HepG2 (cell line): ENCODE data around the gene CLIC3. TPM values are rescaled to one million over a fixed set of nuclear protein-coding genes. Genes with fewer than 3 reads are reported as not detected.

Experiments
- CEBPG ChIP-seq: IDR thresholded peaks from 2 replicates; pipeline ENCODE4 v1.6.1; 2016
- FOXP4 ChIP-seq: sonication (generic); formaldehyde crosslinking; IDR thresholded peaks from 2 replicates; pipeline ENCODE4 v1.4.0; 2020; ENCODE audit warnings: missing genetic modification reagents
- NR2F6 ChIP-seq, 2 experiments: IDR thresholded peaks; 2 replicates each; pipeline ENCODE4 v1.6.1; 2016; ENCODE audit warnings: antibody characterized with exemption in 1 of 2, mild to moderate bottlenecking in 1 of 2
- RFXAP ChIP-seq: sonication (generic); formaldehyde crosslinking; IDR thresholded peaks from 2 replicates; pipeline ENCODE4 v1.4.0; 2020; ENCODE audit warnings: missing genetic modification reagents, borderline replicate concordance
- SAP130 ChIP-seq: IDR thresholded peaks from 2 replicates; pipeline ENCODE4 v1.6.1; 2016; ENCODE audit warnings: low read depth
- SRY ChIP-seq: sonication (generic); formaldehyde crosslinking; IDR thresholded peaks from 2 replicates; pipeline ENCODE4 v1.8.0; 2022; ENCODE audit warnings: mild to moderate bottlenecking, missing genetic modification reagents
- UBTF ChIP-seq: sonication (generic); formaldehyde crosslinking; IDR thresholded peaks from 2 replicates; pipeline ENCODE4 v1.4.0; 2020; ENCODE audit warnings: mild to moderate bottlenecking, missing genetic modification reagents
- YY1 ChIP-seq: IDR thresholded peaks from 2 replicates; pipeline ENCODE4 v1.6.1; 2011; ENCODE audit warnings: low read length, low read depth, moderate library complexity, mild to moderate bottlenecking; ENCODE audit not compliant: insufficient read depth, insufficient replicate concordance
- ZBTB38 ChIP-seq: sonication (generic); formaldehyde crosslinking; IDR thresholded peaks from 2 replicates; pipeline ENCODE4 v1.5.1; 2020; ENCODE audit warnings: mild to moderate bottlenecking, missing genetic modification reagents
- ZFP36 ChIP-seq: fragments of 150-350 bp; IDR thresholded peaks from 2 replicates; pipeline ENCODE4 v1.6.1; 2018; ENCODE audit warnings: borderline replicate concordance, low read length, low read depth; ENCODE audit not compliant: partially characterized antibody
- ZFP91 ChIP-seq: sonication (generic); formaldehyde crosslinking; IDR thresholded peaks from 2 replicates; pipeline ENCODE4 v1.9.0; 2022; ENCODE audit warnings: missing genetic modification reagents, mild to moderate bottlenecking, borderline replicate concordance
- ZNF274 ChIP-seq: sonication (generic); formaldehyde crosslinking; IDR thresholded peaks from 2 replicates; pipeline ENCODE4 v1.5.1; 2020; ENCODE audit warnings: mild to moderate bottlenecking, missing genetic modification reagents
- ZNF556 ChIP-seq: sonication (generic); formaldehyde crosslinking; IDR thresholded peaks from 2 replicates; pipeline ENCODE4 v1.4.0; 2020; ENCODE audit warnings: mild to moderate bottlenecking, missing genetic modification reagents, borderline replicate concordance
- ZNF563 ChIP-seq: sonication (generic); formaldehyde crosslinking; IDR thresholded peaks from 2 replicates; pipeline ENCODE4 v1.8.0; 2022; ENCODE audit warnings: mild to moderate bottlenecking, moderate library complexity, missing genetic modification reagents
- ZNF674 ChIP-seq: sonication (generic); formaldehyde crosslinking; IDR thresholded peaks from 2 replicates; pipeline ENCODE4 v1.5.0; 2020; ENCODE audit warnings: low read depth, mild to moderate bottlenecking, missing genetic modification reagents
- ZNF687 ChIP-seq: sonication (generic); formaldehyde crosslinking; IDR thresholded peaks from 2 replicates; pipeline ENCODE4 v1.5.1; 2020; ENCODE audit warnings: mild to moderate bottlenecking, missing genetic modification reagents, moderate library complexity
- polyA plus RNA-seq, 8 experiments: library from polyadenylated mRNA; depleted of rRNA in 3 of 8; stranded (reverse) in 7 of 8; unstranded in 1 of 8; fragments of >200 nt; fragmentation: Illumina TruSeq in 4 of 8; extraction: Trizol in 4 of 8; gene quantifications; 2 replicates each; pipeline versions ENCODE4 v1.2.1 to v1.2.3, GENCODE V29; 2011 to 2016; ENCODE audit warnings: low read depth in 4 of 8, missing spikeins in 1 of 8, mixed read lengths in 1 of 8; ENCODE audit not compliant: insufficient read depth in 1 of 8
- total RNA-seq, 5 experiments: library from RNA; depleted of rRNA; stranded (reverse); fragments of >200 nt; fragmentation: Illumina TruSeq; extraction: Trizol; gene quantifications; 2 replicates each; pipeline ENCODE4 v1.2.3, GENCODE V29; 2016; ENCODE audit warnings: low read depth in 1 of 5

CLIC3 gene
- total and polyA plus RNA-seq, 2 of the 13 experiments (the other 11 are each of a cell fraction or from before 2014, with no cell fraction given), result 0.51 to 1.5 TPM

- TF ChIP-seq ZNF687 (CRISPR knock-in tag), result peak; percentile 70
- TF ChIP-seq NR2F6 (IDR thresholded peaks at IDR 0.05), result peak; percentile 20; the same call in 1 of the 2 replicates
- peak; percentile 74 for TF ChIP-seq NR2F6 (CRISPR knock-in tag; IDR thresholded peaks at IDR 0.05)
- TF ChIP-seq ZNF556 (CRISPR knock-in tag), result 0 out of 2 replicates have a peak, but pooled peaks have one; percentile 40
- TF ChIP-seq CEBPG (CRISPR knock-in tag), result no peak
- no peak for TF ChIP-seq ZFP36
- peak; percentile 55; the same call in 1 of the 2 replicates for TF ChIP-seq RFXAP (CRISPR knock-in tag)
- peak; percentile 43; the same call in 1 of the 2 replicates for TF ChIP-seq FOXP4 (CRISPR knock-in tag)
- peak; percentile 32 for TF ChIP-seq ZFP91 (CRISPR knock-in tag)
- TF ChIP-seq SAP130 (CRISPR knock-in tag), result peak; percentile 44
- no peak for TF ChIP-seq ZNF563 (CRISPR knock-in tag)
- peak; percentile 35 for TF ChIP-seq YY1
- TF ChIP-seq ZNF674 (CRISPR knock-in tag), result no peak
- peak; percentile 44; the same call in 1 of the 2 replicates for TF ChIP-seq UBTF
- TF ChIP-seq ZNF274 (CRISPR knock-in tag), result 0 out of 2 replicates have a peak, but pooled peaks have one; percentile 57
- peak; percentile 75 for TF ChIP-seq ZBTB38 (CRISPR knock-in tag)
- no peak for TF ChIP-seq SRY (CRISPR knock-in tag)
Observed at GRCh38 chr9:136947955-136948510, 48.3 kb downstream of the CLIC3 start (continued).
